MV-4-11 (cell line): Measurements from ENCODE around the gene ADD1.

Experiments
- DNase-seq: peaks from one replicate; lab custom pipeline; 2025; lab: John Stamatoyannopoulos, UW

The ADD1 gene

GRCh38 chr4:2822461-2823300 is 21.0 kb upstream of the ADD1 start:
- DNase-seq = no peak

- no peak for DNase-seq
These were observed 20.4 kb upstream of the ADD1 start for GRCh38 chr4:2823301-2823670.

GRCh38 chr4:2823671-2824328 is 19.8 kb upstream of the ADD1 start:
- DNase-seq = no peak

GRCh38 chr4:2824329-2824835 is 19.3 kb upstream of the ADD1 start:
- no peak for DNase-seq

GRCh38 chr4:2824836-2825381 is 18.7 kb upstream of the ADD1 start:
- no peak for DNase-seq

- DNase-seq = no peak
These were observed 17.9 kb upstream of the ADD1 start for GRCh38 chr4:2825740-2826139.

GRCh38 chr4:2827071-2827873 is 16.4 kb upstream of the ADD1 start:
- no peak for DNase-seq

- DNase-seq = no peak
These were observed 15.5 kb upstream of the ADD1 start for GRCh38 chr4:2827874-2828751.

GRCh38 chr4:2828758-2829181 is 14.9 kb upstream of the ADD1 start:
- no peak for DNase-seq

- DNase-seq = no peak
These were observed 14.2 kb upstream of the ADD1 start for GRCh38 chr4:2829321-2829932.

GRCh38 chr4:2829933-2830451 is 13.7 kb upstream of the ADD1 start:
- no peak for DNase-seq

- no peak for DNase-seq
These were observed 12.7 kb upstream of the ADD1 start for GRCh38 chr4:2830632-2831610.

- DNase-seq = no peak
These were observed 11.9 kb upstream of the ADD1 start for GRCh38 chr4:2831611-2832308.

GRCh38 chr4:2832309-2832980 is 11.2 kb upstream of the ADD1 start:
- DNase-seq = no peak

GRCh38 chr4:2832981-2833670 is 10.5 kb upstream of the ADD1 start:
- no peak for DNase-seq

GRCh38 chr4:2833671-2834000 is 10.0 kb upstream of the ADD1 start:
- DNase-seq = no peak
